ENCODE data around the gene MFAP2. TPM values are rescaled to one million over a fixed set of nuclear protein-coding genes. Genes with fewer than 3 reads are reported as not detected.
"Not testable (repeated sequence)": the region's sequence is repeated elsewhere in the genome, so short reads cannot be mapped to it uniquely, and the experiment has no call there.

Gene MFAP2
- total RNA-seq, 1 donor from 2014 or later: not detected

- intact Hi-C loops (cut with micrococcal nuclease): no loop called here
- Mint-ChIP-seq H3K4me3 (ENCODE audit: low read depth) (no peak overlapping the region), H3K27ac (no peak overlapping the region)
Observed at GRCh38 chr1:16944038-16944437, 36.4 kb downstream of the MFAP2 start.

GRCh38 chr1:16939386-16940180 is 40.8 kb downstream of the MFAP2 start:
- H3K4me3 Mint-ChIP-seq (ENCODE audit: low read depth); H3K9me3 Mint-ChIP-seq; intact Hi-C loops (cut with micrococcal nuclease); H3K36me3 Mint-ChIP-seq (ENCODE audit: low read depth); H3K27ac Mint-ChIP-seq; DNase-seq (ENCODE audit: low spot score); H3K4me1 Mint-ChIP-seq (ENCODE audit: low read depth); H3K27me3 Mint-ChIP-seq (ENCODE audit: low read depth): not testable (repeated sequence)

More at GRCh38 chr1:16944038-16944437, 36.4 kb downstream of the MFAP2 start:
- H3K36me3 Mint-ChIP-seq (ENCODE audit: low read depth): no peaks in the 10 kb centered on the region
- no peaks in the 10 kb centered on the region for H3K9me3 Mint-ChIP-seq
- H3K4me1 Mint-ChIP-seq (ENCODE audit: low read depth): no peaks in the 10 kb centered on the region
- no peaks in the 10 kb centered on the region for H3K27me3 Mint-ChIP-seq (ENCODE audit: low read depth)
- DNase-seq (ENCODE audit: low spot score): no peak

- intact Hi-C loops (cut with micrococcal nuclease): no loop called here
- Mint-ChIP-seq H3K4me3 (ENCODE audit: low read depth) (no peak overlapping the region), H3K27ac (no peak overlapping the region)
Observed at GRCh38 chr1:16938351-16939321, 41.8 kb downstream of the MFAP2 start.

DNA sequence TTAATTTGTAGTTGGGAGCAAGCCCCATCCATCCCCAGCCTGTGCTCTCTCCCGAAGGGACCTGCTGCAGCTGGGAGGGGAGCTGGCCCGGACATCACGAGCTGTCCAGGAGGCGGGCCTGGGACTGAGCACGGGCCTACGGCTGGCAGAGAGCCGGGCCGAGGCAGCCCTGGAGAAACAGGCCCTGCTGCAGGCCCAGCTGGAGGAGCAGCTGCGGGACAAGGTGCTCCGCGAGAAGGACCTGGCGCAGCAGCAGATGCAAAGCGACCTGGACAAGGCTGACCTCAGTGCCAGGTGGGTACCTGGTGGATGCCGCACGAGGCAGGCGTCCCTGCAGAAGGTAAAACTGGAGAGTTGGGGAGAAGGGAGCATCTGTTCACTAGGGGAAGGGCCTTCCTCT is 43.8 kb downstream of the MFAP2 start:
- DNase-seq (ENCODE audit: low spot score); intact Hi-C loops (cut with micrococcal nuclease); H3K27ac Mint-ChIP-seq; H3K4me3 Mint-ChIP-seq (ENCODE audit: low read depth); H3K9me3 Mint-ChIP-seq; H3K36me3 Mint-ChIP-seq (ENCODE audit: low read depth); H3K27me3 Mint-ChIP-seq (ENCODE audit: low read depth); H3K4me1 Mint-ChIP-seq (ENCODE audit: low read depth): not testable (repeated sequence)

More at GRCh38 chr1:16938351-16939321, 41.8 kb downstream of the MFAP2 start:
- no peaks in the 10 kb centered on the region for H3K36me3 Mint-ChIP-seq (ENCODE audit: low read depth)
- no peaks in the 10 kb centered on the region for H3K4me1 Mint-ChIP-seq (ENCODE audit: low read depth)
- H3K27me3 Mint-ChIP-seq (ENCODE audit: low read depth): no peaks in the 10 kb centered on the region
- H3K9me3 Mint-ChIP-seq: no peaks in the 10 kb centered on the region
- DNase-seq (ENCODE audit: low spot score): no peak

DNA sequence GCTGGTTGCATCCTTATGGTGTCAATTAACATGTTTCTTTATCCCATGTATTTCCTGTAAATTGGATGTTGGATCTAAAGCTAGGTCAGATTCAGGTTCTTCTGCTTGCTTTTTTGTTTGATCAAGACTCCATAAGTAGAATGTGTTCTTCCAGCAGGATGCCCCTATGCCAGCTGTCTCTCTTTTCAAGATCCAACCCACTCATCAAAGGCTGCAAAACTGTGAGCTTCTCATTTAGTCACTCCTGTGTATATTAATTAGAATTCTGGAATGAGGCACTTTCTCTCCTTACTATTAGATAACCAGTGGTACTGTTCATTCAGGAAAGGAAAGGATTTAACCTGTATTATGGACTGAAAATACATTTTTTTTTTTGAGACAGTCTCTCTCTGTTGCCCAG is 46.5 kb downstream of the MFAP2 start:
- DNase-seq (ENCODE audit: low spot score); H3K9me3 Mint-ChIP-seq; H3K4me1 Mint-ChIP-seq (ENCODE audit: low read depth); intact Hi-C loops (cut with micrococcal nuclease); H3K4me3 Mint-ChIP-seq (ENCODE audit: low read depth); H3K27me3 Mint-ChIP-seq (ENCODE audit: low read depth); H3K27ac Mint-ChIP-seq; H3K36me3 Mint-ChIP-seq (ENCODE audit: low read depth): not testable (repeated sequence)

DNA sequence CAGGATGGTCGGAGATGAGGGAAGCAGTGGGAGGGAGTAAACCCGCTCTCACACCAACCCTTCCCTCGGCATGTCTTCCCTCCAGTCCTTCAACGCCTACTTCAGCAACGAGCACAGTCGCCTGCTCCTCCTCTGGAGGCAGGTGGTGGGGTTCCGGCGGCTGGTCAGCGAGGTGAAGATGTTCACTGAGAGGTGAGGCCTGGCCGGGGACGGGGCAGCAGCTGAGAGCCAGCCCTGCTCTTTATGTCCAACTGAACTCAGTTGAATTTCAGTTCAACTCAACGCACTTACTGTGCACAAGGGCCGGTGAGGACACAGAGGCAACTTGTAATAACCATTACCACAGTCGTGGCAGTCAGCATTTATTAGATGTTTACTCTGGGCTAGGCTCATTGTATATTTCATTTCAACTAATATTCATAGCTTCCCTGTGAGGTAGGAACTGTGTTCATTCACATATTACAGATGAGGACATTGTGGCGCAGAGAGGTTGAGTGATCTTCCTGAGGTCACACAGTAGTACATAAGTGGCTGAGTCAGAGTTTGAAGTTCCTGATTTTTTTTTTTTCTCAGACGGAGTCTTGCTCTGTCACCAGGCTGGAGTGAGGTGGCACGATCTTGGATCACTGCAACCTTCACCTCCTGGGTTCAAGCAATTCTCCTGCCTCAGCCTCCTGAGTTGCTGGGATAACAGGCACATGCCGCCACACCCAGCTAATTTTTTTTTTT is 49.0 kb downstream of the MFAP2 start:
- DNase-seq (ENCODE audit: low spot score); H3K4me3 Mint-ChIP-seq (ENCODE audit: low read depth); intact Hi-C loops (cut with micrococcal nuclease); H3K4me1 Mint-ChIP-seq (ENCODE audit: low read depth); H3K27me3 Mint-ChIP-seq (ENCODE audit: low read depth); H3K27ac Mint-ChIP-seq; H3K36me3 Mint-ChIP-seq (ENCODE audit: low read depth); H3K9me3 Mint-ChIP-seq: not testable (repeated sequence)

DNA sequence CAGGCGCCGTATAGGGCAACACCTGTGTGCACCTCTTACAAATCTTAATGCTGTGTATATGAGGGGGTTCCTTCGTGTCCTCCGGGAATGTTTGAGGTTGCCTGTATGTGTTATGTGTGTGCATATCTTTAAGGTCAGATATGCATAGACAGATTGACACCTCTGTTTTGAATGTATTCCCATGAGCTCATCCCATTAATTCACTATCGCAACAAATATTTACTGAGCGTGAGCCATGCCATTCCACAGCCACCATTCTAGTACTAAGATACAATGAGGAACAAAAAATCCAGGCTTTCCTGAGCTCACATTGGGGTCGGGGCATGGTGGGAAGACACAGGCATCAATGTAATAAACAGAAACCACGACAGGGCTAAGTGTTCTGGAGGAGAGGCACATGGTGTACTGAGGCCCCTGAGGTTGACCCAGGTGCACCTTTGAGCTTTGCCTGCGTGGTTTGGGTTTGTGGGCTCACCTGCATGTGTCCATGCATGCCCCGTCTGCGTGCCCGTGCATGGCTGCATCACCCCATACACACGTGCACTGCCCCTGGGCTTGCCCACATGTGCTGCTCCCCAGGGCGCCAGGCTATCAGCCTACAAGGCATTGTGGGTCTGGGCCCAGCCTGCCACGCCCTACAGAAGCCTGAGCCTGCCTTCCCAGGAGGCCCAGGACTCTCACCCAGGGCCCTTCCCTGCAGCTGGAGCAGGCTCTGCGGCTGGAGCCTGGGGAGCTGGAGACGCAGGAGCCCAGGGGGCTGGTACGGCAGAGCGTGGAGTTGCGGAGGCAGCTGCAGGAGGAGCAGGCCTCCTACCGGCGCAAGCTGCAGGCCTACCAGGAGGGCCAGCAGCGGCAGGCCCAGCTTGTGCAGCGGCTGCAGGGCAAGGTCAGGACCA is 51.0 kb downstream of the MFAP2 start:
- not testable (repeated sequence) for DNase-seq (ENCODE audit: low spot score)

DNA sequence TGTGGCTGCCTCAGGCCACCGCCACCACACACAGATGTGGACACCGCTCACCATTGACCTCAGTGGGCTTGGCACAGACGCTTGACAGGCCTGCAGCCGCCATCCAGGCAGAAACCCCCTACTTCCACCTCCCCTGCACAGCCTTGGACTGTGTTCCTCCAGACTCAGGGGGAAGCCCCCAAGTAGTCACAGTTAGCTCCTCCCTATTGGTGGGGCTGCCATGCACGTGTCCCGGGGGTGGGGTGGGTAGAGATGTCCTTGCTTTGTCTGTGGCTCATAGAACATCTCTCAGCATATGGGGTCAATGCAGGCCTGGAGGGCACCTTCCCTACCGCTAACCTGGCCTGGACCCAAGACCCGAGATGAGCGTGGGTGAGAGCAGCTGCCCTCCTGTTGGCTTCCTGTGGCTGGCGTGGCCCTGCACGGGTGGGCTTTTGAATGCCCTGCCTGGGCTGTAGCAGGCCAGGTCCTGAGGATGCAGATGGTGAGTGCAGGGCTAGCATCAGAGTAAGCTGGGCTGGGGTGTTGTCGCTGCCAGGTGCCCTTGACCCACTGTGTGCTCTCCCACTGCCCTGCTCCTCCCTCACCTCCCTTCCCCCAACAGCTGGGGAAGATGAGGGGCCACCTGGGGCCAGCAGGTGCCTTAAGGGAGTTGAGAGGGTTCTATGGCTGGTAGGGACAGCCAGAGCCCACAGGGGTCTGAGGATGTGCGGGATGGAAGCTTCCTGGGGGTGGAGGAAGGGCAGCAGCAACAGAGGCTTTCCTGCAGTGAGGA is 52.5 kb downstream of the MFAP2 start:
- Mint-ChIP-seq H3K27me3 (ENCODE audit: low read depth) (no peaks in the 10 kb centered on the region), H3K36me3 (ENCODE audit: low read depth) (no peaks in the 10 kb centered on the region), H3K4me3 (ENCODE audit: low read depth) (no peak overlapping the region), H3K27ac (no peak overlapping the region), H3K4me1 (ENCODE audit: low read depth) (peaks cover 4% of the 10 kb centered on the region), H3K9me3 (no peaks in the 10 kb centered on the region)
- no peak for DNase-seq (ENCODE audit: low spot score)
- intact Hi-C loops (cut with micrococcal nuclease): no loop called here

More for the DNA sequence above, 51.0 kb downstream of the MFAP2 start:
- H3K4me3 Mint-ChIP-seq (ENCODE audit: low read depth); H3K4me1 Mint-ChIP-seq (ENCODE audit: low read depth); H3K27me3 Mint-ChIP-seq (ENCODE audit: low read depth); H3K27ac Mint-ChIP-seq; intact Hi-C loops (cut with micrococcal nuclease); H3K9me3 Mint-ChIP-seq; H3K36me3 Mint-ChIP-seq (ENCODE audit: low read depth): not testable (repeated sequence)

DNA sequence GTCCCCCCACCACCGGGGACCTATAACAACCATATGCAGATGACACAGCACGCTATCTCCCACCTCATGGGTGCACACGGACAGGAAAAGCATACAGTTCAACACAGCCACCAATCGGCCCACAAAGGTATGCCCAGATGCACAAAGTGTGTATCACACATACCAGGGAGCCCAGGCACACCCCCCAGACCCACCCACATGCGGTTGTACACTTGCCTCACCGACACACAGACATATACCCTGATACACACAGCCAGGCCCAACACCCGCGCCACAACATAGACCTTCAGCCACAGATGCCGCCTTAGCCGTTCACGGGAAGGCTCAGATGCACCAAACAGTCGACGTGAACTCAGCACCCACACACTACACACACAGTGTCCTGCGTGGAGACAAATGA is 53.2 kb downstream of the MFAP2 start:
- no peaks in the 10 kb centered on the region for H3K9me3 Mint-ChIP-seq
- H3K27me3 Mint-ChIP-seq (ENCODE audit: low read depth): no peaks in the 10 kb centered on the region
- H3K4me3 Mint-ChIP-seq (ENCODE audit: low read depth): no peak overlapping the region
- no peak overlapping the region for H3K27ac Mint-ChIP-seq
- intact Hi-C loops (cut with micrococcal nuclease): no loop called here
- no peak for DNase-seq (ENCODE audit: low spot score)
- H3K4me1 Mint-ChIP-seq (ENCODE audit: low read depth): peaks cover 4% of the 10 kb centered on the region
- no peaks in the 10 kb centered on the region for H3K36me3 Mint-ChIP-seq (ENCODE audit: low read depth)

DNA sequence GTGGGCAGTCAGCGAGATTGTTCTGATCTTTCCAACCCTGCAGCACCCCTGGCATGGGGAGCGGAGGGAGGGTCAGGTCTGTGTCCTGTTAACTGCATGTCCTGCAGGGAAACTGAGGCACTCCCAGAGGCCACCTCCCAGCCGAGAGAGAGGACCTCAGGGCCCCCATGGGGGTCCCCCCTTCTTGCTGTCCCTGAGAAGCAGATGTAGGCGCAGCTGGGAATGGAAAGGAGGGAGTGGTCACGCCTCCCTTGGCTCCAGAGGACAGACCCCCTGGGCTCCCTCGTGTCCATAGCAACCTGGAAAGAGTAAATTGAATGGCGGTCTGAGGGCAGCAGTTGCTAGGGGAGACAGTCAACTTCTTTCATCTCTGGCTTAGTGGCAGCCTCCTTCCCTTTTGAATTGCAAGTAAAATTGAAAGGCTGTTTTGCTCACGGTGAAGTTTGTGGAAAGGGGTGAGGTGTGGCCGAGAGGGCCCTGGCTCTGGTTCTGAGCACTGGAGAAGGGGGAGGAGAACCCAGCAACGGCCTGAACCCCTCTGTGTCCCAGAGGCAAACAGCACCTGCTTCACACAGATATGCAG is 53.8 kb downstream of the MFAP2 start:
- Mint-ChIP-seq H3K9me3 (no peaks in the 10 kb centered on the region), H3K4me3 (ENCODE audit: low read depth) (no peak overlapping the region), H3K36me3 (ENCODE audit: low read depth) (no peaks in the 10 kb centered on the region), H3K27ac (no peak overlapping the region), H3K4me1 (ENCODE audit: low read depth) (peaks cover 8% of the 10 kb centered on the region), H3K27me3 (ENCODE audit: low read depth) (no peaks in the 10 kb centered on the region)
- DNase-seq (ENCODE audit: low spot score): no peak
- intact Hi-C loops (cut with micrococcal nuclease): no loop called here

Measured in activated T-helper 2 cell treated with anti-CD3 and anti-CD28 coated beads, Interferon-gamma antibody, Interleukin-2, Interleukin-4, amounts not matched to agents 10 μg/mL and 5 μg/mL and 100 μg/mL, durations not matched to agents 14 hours and 24 hours and 36 hours (primary cell).